Epithelial cell of proximal tubule (primary cell): Measurements from ENCODE around the gene ADARB2. TPM values are rescaled to one million over a fixed set of nuclear protein-coding genes. Genes with fewer than 3 reads are reported as not detected.

Experiments
- DNase-seq: peaks from one replicate; pipeline ENCODE4 v3.0.0-alpha.2; 2011; ENCODE audit warnings: low read depth
- H3K4me3 ChIP-seq: 2 replicates; pipeline ENCODE4 v1.5.1; 2011; ENCODE audit warnings: low read depth, mild to moderate bottlenecking, low read length
- total RNA-seq: library from RNA; depleted of rRNA; stranded (reverse); fragments of >200 nt; gene quantifications from 2 replicates; pipeline ENCODE4 v1.2.3, GENCODE V29; 2015
- TF ChIP-seq, protein P1 (sequence below): conservative IDR thresholded peaks from 2 replicates; pipeline ENCODE4 v1.5.1; 2012; ENCODE audit warnings: low read depth, mild to moderate bottlenecking, low read length

ADARB2 gene
- total RNA-seq, 1 donor from 2014 or later, result 0.63 TPM

DNA sequence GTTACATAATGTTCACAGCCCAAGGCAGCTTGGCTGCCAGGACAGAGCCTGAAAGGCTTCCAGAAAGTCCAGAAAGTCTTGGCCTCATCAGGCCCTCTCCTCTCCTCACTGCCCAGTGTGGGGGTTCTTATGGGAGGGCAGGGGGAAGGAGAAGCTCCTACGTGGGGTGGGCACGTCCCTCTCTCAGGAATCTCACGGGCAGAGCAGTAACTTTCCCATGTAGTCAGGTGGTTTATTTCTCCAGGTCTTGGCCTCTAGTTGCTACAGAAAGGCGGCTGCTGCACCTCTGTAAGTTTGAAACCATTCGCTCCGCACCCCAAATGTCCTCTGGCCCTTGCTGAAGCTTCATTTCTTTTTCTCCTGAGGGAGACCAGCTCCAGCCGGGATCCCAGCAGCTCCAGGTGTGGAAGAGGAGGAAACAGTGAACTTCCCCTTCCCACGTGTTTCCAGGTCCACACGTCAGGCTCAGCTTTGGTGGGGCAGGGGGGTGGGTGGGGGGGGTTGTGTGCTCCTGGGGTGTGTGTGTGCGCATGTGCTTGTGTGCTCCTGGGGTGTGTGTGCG lies 360.9 kb downstream of the ADARB2 start:
- TF ChIP-seq, protein P1, sequence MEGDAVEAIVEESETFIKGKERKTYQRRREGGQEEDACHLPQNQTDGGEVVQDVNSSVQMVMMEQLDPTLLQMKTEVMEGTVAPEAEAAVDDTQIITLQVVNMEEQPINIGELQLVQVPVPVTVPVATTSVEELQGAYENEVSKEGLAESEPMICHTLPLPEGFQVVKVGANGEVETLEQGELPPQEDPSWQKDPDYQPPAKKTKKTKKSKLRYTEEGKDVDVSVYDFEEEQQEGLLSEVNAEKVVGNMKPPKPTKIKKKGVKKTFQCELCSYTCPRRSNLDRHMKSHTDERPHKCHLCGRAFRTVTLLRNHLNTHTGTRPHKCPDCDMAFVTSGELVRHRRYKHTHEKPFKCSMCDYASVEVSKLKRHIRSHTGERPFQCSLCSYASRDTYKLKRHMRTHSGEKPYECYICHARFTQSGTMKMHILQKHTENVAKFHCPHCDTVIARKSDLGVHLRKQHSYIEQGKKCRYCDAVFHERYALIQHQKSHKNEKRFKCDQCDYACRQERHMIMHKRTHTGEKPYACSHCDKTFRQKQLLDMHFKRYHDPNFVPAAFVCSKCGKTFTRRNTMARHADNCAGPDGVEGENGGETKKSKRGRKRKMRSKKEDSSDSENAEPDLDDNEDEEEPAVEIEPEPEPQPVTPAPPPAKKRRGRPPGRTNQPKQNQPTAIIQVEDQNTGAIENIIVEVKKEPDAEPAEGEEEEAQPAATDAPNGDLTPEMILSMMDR, result no peak
- H3K4me3 ChIP-seq, result no peak overlapping the region
- no peak for DNase-seq

- TF ChIP-seq, protein P1, result no peak
- DNase-seq, result no peak
These were observed 361.8 kb downstream of the ADARB2 start for GRCh38 chr10:1375346-1376170.

GRCh38 chr10:1374511-1375345 lies 362.6 kb downstream of the ADARB2 start:
- no peak for DNase-seq
- no peak overlapping the region for H3K4me3 ChIP-seq
- TF ChIP-seq, protein P1, result no peak

More at GRCh38 chr10:1375346-1376170, 361.8 kb downstream of the ADARB2 start:
- no peak overlapping the region for H3K4me3 ChIP-seq

- no peak for DNase-seq
- TF ChIP-seq, protein P1, result no peak
- H3K4me3 ChIP-seq, result no peak overlapping the region
These were observed 364.0 kb downstream of the ADARB2 start for GRCh38 chr10:1373287-1373686.

- H3K4me3 ChIP-seq, result no peak overlapping the region
- TF ChIP-seq, protein P1, result peak; percentile 11
- DNase-seq, result no peak
These were observed 365.1 kb downstream of the ADARB2 start for GRCh38 chr10:1372212-1372611.

DNA sequence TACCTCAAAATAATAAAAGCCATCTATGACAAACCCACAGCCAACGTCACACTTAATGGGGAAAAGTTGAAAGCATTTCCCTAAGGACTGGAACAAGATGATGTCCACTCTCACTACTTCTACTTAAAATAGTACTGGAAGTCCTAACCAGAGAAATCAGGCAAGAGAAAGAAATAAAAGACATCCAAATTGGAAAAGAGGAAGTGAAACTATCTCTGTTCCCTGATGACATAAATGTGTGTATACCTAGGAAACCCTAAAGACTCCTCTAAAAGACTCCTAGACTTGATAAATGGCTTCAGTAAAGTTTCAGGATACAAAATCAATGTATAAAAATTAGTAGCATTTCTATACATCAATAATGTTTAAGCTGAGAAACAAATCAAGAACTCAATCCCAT lies 367.0 kb downstream of the ADARB2 start:
- no peak overlapping the region for H3K4me3 ChIP-seq
- TF ChIP-seq, protein P1, result no peak

More for the DNA sequence above, 367.0 kb downstream of the ADARB2 start:
- DNase-seq, result no peak
